ENCODE data around the gene LRSAM1. TPM values are rescaled to one million over a fixed set of nuclear protein-coding genes. Genes with fewer than 3 reads are reported as not detected.
A peak's percentile ranks its signal among the peaks of the same experiment; 100 is the strongest.

LRSAM1 gene
- total and polyA plus RNA-seq, 7 donors = 8.3 to 17.7 (median 13.3) TPM

GRCh38 chr9:127489471-127490115 is 38.3 kb downstream of the LRSAM1 start:
- H3K9me3 ChIP-seq = no peaks in the 10 kb centered on the region
- H3K27ac ChIP-seq = no peak overlapping the region
- TF ChIP-seq, protein P1, sequence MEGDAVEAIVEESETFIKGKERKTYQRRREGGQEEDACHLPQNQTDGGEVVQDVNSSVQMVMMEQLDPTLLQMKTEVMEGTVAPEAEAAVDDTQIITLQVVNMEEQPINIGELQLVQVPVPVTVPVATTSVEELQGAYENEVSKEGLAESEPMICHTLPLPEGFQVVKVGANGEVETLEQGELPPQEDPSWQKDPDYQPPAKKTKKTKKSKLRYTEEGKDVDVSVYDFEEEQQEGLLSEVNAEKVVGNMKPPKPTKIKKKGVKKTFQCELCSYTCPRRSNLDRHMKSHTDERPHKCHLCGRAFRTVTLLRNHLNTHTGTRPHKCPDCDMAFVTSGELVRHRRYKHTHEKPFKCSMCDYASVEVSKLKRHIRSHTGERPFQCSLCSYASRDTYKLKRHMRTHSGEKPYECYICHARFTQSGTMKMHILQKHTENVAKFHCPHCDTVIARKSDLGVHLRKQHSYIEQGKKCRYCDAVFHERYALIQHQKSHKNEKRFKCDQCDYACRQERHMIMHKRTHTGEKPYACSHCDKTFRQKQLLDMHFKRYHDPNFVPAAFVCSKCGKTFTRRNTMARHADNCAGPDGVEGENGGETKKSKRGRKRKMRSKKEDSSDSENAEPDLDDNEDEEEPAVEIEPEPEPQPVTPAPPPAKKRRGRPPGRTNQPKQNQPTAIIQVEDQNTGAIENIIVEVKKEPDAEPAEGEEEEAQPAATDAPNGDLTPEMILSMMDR (IDR thresholded peaks at IDR 0.05) = no peak
- no peaks in the 10 kb centered on the region for H3K4me1 ChIP-seq
- DNase-seq (no peak), ATAC-seq (no peak)
- no peaks in the 10 kb centered on the region for H3K27me3 ChIP-seq (ENCODE audit: insufficient read depth in 3 of 3, low read length in 2 of 3)
- peaks cover 0 to 99% of the 10 kb centered on the region in 2 donors for H3K36me3 ChIP-seq (ENCODE audit: insufficient read depth in 1 of 2, low read depth in 1 of 2)
- WGBS, 3 donors = 76 to 80% (median 77%) methylated on average over 21 to 22 of the region's 22 CpGs
- no peak overlapping the region for H3K4me3 ChIP-seq
- intact Hi-C loops (cut with DNase I) = no loop called here

DNA sequence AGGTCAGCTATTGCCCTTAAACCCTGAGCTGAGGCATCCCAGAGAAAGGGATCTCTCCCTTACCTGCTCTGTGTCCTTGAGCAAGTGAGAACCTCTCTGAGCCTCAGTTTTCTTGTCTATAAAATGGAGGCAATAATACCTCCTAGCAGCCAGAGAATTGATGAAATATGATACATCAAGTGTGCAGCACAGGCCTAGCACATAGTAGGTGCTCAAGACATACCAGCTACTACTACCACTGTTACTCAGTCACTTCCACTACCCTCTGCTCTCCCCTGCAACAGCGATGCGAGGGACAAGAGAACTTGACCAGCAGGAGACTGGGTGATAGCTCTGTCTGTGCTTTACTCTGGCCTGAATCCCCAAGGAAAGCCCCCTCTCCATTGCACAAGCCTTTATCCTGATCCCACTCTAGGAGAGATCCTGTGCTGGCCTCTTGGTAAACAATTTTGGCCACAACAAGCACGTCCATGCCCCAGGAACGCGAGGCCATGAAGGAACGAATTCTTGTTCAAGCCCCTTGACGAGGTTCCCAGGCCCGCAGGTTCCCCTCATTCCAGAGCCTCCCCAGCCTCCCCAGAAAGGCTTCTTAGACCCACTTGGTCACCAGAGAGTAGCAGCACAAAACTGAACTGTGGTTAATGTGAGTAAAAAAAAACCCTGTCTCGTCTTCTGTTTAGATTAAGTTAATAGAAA is 39.4 kb downstream of the LRSAM1 start:
- 90 to 92% (median 92%) methylated on average over 9 of the region's 9 CpGs for WGBS, 3 donors
- intact Hi-C loops (cut with DNase I) = no loop called here
- TF ChIP-seq, protein P1 (IDR thresholded peaks at IDR 0.05) = no peak

GRCh38 chr9:127491516-127491915 is 40.2 kb downstream of the LRSAM1 start:
- Histone ChIP-seq H3K27me3 (ENCODE audit: insufficient read depth in 3 of 3, low read length in 2 of 3) (no peaks in the 10 kb centered on the region), H3K4me1 (no peaks in the 10 kb centered on the region), H3K27ac (no peak overlapping the region), H3K4me3 (no peak overlapping the region), H3K9me3 (no peaks in the 10 kb centered on the region), H3K36me3 (ENCODE audit: insufficient read depth in 1 of 2, low read depth in 1 of 2) (peaks cover 0 to 99% of the 10 kb centered on the region in 2 donors)
- peak in 1 of 2 donors; percentile 42 for DNase-seq
- 80 to 81% (median 80%) methylated on average over 10 of the region's 10 CpGs for WGBS, 3 donors
- TF ChIP-seq, protein P1 (IDR thresholded peaks at IDR 0.05) = no peak
- ATAC-seq = no peak
- intact Hi-C loops (cut with DNase I) = no loop called here

More for the DNA sequence above, 39.4 kb downstream of the LRSAM1 start:
- no peaks in the 10 kb centered on the region for H3K27me3 ChIP-seq (ENCODE audit: insufficient read depth in 3 of 3, low read length in 2 of 3)
- no peaks in the 10 kb centered on the region for H3K9me3 ChIP-seq
- H3K4me3 ChIP-seq = no peak overlapping the region
- no peaks in the 10 kb centered on the region for H3K4me1 ChIP-seq
- H3K36me3 ChIP-seq (ENCODE audit: insufficient read depth in 1 of 2, low read depth in 1 of 2) = peaks cover 0 to 99% of the 10 kb centered on the region in 2 donors
- no peak overlapping the region for H3K27ac ChIP-seq
- ATAC-seq (no peak), DNase-seq (no peak)

GRCh38 chr9:127492616-127493015 is 41.3 kb downstream of the LRSAM1 start:
- H3K4me1 ChIP-seq = no peaks in the 10 kb centered on the region
- TF ChIP-seq, protein P1 (IDR thresholded peaks at IDR 0.05) = no peak
- no peaks in the 10 kb centered on the region for H3K9me3 ChIP-seq
- intact Hi-C loops (cut with DNase I) = no loop called here
- H3K27ac ChIP-seq = no peak overlapping the region
- no peak for ATAC-seq
- H3K36me3 ChIP-seq (ENCODE audit: insufficient read depth in 1 of 2, low read depth in 1 of 2) = peaks cover 0 to 99% of the 10 kb centered on the region in 2 donors
- no peaks in the 10 kb centered on the region for H3K27me3 ChIP-seq (ENCODE audit: insufficient read depth in 3 of 3, low read length in 2 of 3)
- H3K4me3 ChIP-seq = no peak overlapping the region
- no peak for DNase-seq
- WGBS, 3 donors = 70 to 80% (median 73%) methylated on average over 14 of the region's 14 CpGs

Measured in psoas muscle (tissue), 8 donors.